GM18951 (cell line): Measurements from ENCODE around the gene TCF23.
"Not testable (repeated sequence)": the region's sequence is repeated elsewhere in the genome, so short reads cannot be mapped to it uniquely, and the experiment has no call there.

ENCODE experiments used
- POLR2A ChIP-seq: IDR thresholded peaks from 4 replicates; pipeline ENCODE4 v1.6.1; 2011; ENCODE audit warnings: mild to moderate bottlenecking; ENCODE audit not compliant: insufficient read length, insufficient read depth; ENCODE audit errors: extremely low read depth
- in situ Hi-C: fragments of 300-500 bp; cut with MboI; formaldehyde crosslinking; loops from one replicate; pipeline ENCODE4 v1.12.0; 2022; ENCODE audit warnings: low sequenced_read_pairs, mixed read lengths, inconsistent platforms; ENCODE audit not compliant: unreplicated experiment

The TCF23 gene

DNA sequence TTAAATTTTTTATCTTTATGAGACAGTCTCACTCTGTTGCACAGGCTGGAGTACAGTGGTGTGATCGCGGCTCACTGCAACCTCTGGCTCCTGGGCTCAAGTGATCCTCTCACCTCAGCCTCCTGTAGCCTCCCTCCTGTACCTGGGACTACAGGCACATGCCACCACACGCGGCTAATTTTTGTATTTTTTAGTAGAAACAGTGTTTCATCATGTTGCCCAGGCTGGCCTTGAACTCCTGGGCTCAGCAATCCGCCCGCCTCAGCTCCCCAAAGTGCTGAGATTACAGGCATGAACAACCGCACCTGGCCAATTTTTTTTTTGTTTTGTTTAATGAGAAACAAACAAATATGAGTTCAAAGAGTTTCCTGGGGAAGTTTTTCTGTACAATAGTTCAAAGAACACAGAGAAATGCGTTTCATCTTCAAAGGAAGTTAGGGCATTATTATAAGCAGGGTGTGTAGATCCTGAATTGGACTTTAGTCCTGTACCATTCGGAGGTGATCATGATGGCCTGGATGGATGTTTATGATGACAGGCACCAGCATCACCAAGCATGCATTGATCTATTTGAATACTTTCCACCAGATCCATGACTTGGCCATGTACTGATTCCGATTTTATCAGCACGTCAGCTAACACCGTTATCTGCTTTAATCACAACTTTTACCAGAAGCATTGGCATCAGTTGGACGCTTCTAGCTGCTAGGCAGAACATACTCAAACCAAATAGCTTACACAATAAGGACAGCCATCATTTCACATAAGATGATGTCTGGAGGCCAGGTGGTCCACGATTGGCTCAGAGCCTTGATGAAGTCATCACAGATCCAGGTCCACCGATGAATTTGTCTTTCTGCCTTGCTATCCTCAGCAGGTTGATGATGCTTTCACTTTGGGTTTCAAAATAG lies 28.9 kb downstream of the TCF23 start:
- TF ChIP-seq POLR2A = no peak
- in situ Hi-C loops = no loop called here

DNA sequence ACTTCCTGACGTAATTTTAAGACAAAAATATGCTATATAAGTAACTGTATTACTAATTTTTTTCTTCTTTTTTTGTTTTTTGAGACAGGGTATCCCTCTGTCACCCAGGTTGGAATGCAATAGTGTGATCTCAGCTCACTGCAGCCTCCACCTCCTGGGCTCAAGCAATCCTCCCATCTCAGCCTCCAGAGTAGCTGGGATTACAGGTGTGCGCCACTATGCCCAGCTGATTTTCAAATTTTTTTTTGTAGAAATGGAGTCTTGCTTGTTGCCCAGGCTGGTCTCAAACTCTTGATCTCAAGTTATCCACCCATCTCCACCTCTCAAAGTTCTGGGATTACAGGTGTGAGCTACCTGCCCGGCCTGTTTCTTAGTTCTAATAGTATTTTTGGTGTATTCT lies 29.7 kb downstream of the TCF23 start:
- in situ Hi-C loops = no loop called here
- no peak for TF ChIP-seq POLR2A

DNA sequence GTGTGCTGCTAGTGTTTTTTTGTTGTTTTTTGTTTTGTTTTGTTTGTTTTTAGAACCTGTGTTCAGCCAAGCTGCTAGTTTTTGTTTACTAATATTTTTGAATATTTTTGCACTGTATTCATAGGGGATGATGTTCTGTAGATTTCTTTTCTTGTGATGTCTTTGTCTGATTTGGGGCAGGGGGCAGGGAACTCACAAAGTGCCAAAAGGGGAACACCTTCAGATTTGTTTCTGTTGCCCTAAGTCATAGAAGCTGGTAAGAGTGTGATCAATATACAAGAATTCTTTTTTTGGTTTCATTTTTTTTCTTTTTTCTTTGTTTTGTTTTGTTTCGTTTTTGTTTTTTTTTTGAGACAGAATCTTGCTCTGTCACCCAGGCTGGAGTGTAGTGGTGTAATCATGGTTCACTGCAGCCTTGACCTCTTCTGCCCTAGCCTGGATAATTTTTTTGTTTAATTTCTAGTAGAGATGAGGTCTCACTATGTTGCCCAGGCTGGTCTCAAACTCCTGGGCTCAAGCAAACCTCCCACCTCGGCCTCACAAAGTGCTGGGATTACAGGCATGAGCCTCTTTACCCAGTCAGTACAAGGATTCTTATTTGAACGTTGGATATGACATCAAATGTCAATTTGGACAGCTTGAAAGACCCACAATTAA lies 30.7 kb downstream of the TCF23 start:
- in situ Hi-C loops = no loop called here
- no peak for TF ChIP-seq POLR2A

DNA sequence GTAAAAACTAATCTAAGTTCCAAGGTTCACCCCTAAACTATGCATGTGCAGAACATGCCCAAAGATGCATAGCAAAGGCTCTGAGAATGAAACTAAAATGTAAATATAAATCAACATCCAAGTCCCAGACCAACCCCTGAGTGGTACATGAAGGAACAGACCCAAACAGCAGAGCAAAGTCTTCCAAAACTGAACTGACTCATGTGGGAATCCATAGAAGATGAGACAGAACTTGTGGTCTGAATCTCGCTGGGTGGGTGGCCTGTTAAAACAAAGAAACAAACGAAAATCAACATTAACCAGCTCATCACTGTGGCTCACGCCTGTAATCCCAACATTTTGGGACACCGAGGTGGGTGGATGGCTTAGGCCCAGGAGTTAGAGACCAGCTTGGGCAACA lies 33.5 kb downstream of the TCF23 start:
- no peak for TF ChIP-seq POLR2A
- in situ Hi-C loops = no loop called here

DNA sequence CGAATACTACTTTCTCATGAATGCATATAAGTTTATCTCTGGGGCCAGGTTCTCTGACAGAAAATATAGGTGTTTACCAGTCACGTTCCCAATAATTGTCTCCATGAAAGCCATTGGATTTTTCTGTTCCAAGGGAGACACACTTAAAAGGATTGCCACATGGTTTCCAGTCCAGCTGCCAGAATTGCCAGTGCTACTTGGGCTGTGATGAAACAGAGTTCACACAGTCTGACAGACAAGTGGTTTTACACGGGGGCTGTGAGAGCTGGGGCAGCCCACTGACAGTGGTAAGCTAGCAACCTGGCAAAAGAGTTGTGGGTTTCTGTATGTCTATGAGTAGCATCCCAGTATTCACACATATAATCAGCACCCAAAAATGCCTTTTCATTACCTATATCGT lies 35.3 kb downstream of the TCF23 start:
- in situ Hi-C loops = no loop called here
- no peak for TF ChIP-seq POLR2A

DNA sequence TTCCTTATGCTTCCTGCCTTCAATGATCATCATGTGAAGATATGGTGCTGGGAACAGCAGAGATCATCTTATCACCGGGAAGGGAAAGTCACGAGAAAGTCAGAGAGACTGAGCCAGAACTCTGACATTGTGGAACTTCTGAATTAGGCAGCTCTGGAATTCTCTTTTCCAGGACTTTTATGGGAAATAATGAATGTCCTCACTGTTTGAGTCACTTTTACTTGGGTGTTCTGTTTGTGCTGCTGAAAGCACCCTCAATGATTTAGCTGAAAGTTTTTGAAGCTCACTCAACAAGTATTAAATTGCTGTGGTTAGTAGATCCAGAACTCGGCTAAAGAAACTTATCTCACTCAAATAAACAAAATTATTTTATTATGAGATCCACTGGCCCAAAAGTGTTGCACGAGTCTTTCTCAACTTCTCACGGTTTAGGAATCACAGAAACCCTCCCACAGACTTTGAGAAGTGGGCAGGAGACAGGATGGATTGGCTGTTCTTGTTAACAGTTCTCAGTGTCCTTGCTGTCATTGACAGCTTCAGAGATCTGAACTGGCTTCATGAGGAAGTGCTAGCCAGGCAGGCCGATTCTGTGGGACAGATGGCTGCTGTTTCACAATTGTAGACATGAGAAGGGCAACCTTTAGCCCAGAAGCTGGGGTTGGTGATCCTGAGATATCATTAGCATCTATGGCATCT lies 36.7 kb downstream of the TCF23 start:
- in situ Hi-C loops = no loop called here
- no peak for TF ChIP-seq POLR2A

DNA sequence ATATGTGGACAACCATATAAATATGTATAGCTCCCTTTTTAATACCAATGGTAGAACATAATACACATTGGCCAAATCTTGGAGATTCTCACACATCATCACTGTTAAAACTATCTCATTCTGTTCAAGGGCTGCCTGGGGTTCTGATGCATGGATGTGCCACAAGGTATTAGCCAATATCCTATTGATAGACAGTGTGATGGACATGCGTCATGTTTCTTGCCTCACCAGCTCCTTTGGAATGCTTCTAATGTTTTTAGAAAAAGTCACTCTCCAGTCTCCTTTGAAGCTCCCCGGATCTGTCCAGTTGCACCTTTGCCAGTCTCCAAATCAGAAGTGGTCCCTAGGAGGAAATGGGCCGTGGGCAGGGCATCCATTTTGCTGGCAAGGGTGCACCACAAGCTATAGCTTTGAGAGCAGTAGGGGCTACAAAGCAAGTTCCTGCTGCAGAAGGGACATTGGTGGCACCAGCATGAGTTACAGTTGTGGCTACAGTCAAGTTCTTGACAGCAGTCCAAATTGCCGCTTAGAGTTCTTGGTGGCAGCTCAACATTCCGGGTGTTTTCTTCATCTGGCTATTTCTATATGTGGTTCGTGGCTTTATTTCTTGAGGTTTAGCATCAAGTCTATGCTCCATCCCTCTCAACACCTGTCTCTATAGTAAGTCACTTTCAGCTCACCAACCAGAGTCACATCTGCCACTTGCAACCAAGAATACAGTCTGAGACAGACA lies 38.0 kb downstream of the TCF23 start:
- TF ChIP-seq POLR2A = no peak
- in situ Hi-C loops = no loop called here

DNA sequence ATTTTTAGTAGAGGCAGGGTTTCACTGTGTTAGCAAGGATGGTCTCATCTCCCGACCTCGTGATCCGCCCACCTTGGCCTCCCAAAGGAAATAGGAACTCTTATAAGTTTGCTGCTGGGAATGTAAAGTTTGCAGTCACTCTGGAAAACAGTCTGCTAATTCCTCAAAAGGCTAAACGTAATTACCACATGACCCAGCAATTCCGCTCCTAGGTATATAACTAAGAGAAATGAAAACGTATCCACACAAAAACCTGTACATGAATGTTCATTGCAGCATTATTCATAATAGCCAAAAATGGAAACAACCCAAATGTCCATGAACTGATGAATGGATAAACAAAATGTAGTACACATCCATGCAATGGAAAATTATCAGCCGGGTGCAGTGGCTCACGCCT lies 41.2 kb downstream of the TCF23 start:
- in situ Hi-C loops = no loop called here
- TF ChIP-seq POLR2A = no peak

DNA sequence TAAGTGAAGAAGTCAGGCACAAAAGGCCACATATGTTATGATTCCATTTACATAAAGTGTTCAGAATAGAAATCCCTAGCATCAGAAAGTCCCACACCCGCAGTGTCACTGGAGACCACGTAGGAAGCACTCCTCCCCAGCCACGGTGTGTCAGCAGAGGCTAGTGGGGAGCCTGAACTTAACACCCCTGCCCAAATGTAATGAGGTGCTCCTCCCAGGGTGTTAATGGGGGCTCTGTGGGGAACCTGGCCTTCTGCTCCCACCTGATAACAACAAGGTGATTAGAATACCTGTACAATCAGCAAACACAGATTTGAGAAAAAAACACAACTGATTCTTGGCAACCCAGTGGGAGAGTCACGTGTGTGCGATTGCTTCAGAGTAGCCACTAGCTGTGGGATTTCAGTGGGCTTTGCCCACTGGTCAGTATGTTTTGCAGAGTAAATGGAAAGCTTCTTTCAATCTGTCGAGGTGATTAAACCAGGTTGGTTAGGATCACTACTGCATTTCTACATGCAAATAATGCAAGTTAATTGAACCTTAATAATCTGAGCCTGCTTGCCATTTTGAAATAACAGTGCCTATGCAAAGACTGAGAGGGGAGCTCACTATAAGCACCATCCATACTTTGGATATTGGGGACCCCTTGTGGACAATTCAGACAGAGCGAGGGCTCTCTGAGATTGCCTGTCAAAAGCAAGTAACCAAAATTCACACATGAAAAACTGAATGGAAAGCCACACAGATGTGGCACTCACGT lies 42.4 kb downstream of the TCF23 start:
- in situ Hi-C loops = no loop called here
- TF ChIP-seq POLR2A = no peak

DNA sequence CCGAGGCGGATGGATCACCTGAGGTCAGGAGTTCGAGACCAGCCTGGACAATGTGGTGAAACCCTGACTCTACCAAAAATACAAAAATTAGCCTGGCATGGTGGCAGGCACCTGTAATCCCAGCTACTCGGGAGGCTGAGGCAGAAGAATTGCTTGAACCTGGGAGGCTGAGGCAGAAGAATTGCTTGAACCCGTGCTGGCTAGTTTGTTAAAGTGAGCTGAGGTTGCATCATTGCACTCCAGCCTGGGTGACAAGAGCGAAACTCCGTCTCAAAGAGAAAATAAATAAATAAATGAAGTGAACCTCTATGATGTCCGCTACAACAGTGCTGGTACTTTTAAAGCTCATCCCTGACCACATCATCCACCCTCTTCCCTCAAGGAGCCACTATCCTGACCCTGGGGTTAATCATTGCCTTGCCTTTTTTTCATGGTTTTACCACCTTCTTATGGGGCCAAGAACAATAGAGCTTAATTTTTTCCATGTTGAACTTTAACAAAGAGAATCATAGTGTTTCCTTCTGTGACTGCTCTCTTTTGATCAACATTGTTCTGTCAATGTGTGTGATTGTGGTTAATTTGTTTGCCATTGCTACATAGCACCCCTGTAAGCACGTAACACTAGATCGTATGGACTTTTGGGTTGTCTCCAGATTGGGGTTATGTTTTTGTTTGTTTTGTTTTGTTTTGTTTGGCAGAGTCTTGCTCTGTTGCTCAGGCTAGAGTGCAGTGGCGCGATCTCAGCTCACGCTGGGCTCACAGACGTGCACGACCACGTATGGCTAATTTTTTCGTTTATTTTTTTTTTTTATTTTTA lies 45.9 kb downstream of the TCF23 start:
- TF ChIP-seq POLR2A = no peak
- in situ Hi-C loops = no loop called here

DNA sequence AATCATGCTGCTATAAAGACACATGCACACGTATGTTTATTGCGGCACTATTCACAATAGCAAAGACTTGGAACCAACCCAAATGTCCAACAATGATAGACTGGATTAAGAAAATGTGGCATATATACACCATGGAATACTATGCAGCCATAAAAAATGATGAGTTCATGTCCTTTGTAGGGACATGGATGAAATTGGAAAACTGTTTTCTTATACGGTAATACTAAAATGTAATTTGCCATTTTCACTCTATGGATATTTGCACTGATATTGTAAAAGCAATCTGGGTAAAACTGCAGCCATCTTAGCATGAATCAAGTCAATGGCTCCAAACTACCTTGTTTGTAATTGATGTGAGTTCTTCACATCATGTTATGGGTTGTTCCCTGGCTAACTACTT lies 47.0 kb downstream of the TCF23 start:
- in situ Hi-C loops = not testable (repeated sequence)

DNA sequence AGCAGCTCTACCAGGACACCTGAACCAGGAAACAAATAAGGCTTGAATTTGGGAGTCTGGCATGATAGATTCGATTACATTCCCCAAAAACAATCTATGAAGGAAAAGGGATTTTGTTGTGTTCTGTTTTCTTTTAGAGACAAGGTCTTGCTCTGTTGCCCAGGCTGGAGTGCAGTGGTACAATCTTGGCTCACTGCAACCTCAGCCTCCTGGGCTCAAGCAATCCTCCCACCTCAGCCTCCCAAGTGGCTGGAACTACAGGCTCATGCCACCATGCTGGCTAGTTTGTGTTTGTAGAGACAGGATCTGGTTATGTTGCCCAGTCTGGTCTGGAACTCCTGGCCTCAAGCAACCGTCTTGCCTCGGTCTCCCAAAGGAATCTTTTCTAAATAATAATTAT lies 49.3 kb downstream of the TCF23 start:
- in situ Hi-C loops = not testable (repeated sequence)
